C4-2B (cell line): Measurements from ENCODE around the gene ARHGAP45.

Source experiments
- ZFX ChIP-seq: fragments of 450-650 bp; IDR thresholded peaks from 2 replicates; pipeline ENCODE4 v1.6.1; 2017
- TF ChIP-seq, protein P1 (sequence below): fragments of 450-650 bp; conservative IDR thresholded peaks from 2 replicates; pipeline ENCODE4 v1.5.1; 2017; ENCODE audit warnings: mild to moderate bottlenecking

- TF ChIP-seq, protein P1, sequence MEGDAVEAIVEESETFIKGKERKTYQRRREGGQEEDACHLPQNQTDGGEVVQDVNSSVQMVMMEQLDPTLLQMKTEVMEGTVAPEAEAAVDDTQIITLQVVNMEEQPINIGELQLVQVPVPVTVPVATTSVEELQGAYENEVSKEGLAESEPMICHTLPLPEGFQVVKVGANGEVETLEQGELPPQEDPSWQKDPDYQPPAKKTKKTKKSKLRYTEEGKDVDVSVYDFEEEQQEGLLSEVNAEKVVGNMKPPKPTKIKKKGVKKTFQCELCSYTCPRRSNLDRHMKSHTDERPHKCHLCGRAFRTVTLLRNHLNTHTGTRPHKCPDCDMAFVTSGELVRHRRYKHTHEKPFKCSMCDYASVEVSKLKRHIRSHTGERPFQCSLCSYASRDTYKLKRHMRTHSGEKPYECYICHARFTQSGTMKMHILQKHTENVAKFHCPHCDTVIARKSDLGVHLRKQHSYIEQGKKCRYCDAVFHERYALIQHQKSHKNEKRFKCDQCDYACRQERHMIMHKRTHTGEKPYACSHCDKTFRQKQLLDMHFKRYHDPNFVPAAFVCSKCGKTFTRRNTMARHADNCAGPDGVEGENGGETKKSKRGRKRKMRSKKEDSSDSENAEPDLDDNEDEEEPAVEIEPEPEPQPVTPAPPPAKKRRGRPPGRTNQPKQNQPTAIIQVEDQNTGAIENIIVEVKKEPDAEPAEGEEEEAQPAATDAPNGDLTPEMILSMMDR: no peak
- TF ChIP-seq ZFX: no peak
Measured at GRCh38 chr19:1091544-1092175, 24.7 kb downstream of the ARHGAP45 start.
